GM19240 (cell line): ENCODE data around the gene PLD5.
"Not testable (repeated sequence)": the region's sequence is repeated elsewhere in the genome, so short reads cannot be mapped to it uniquely, and the experiment has no call there.

Experiments used
- DNase-seq: peaks from one replicate; pipeline ENCODE4 v3.0.0; 2011; ENCODE audit warnings: low spot score; ENCODE audit not compliant: insufficient read length

The PLD5 gene

DNA sequence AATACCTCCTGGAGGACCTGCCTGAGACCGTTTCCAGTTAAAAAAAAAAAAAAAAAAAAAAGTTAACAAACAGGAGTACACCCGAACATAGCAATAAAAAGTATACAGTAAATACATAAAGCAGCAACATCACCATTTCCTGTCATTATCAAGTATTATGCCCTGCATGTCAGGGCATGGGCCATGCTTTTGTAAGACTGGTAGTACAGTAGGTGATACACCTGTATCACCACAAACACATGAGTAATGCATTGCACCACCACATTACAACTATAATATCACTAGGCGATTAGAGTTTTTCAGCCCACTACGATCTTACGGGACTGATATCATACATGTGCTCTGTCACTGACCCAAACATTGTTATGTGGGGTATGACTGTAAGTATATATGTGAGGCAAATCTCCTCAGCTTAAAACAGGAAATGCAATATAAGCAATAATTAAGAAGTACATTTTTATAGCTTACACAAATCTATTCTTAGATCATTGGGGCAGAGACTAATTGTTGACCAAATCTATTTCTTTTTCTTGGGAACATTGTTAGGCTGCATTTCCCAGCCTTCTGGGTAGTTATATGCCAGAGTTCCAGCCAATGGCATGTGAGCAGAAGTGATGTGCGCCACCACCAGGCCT, 98.1 kb downstream of the PLD5 start:
- DNase-seq, result no peak

DNA sequence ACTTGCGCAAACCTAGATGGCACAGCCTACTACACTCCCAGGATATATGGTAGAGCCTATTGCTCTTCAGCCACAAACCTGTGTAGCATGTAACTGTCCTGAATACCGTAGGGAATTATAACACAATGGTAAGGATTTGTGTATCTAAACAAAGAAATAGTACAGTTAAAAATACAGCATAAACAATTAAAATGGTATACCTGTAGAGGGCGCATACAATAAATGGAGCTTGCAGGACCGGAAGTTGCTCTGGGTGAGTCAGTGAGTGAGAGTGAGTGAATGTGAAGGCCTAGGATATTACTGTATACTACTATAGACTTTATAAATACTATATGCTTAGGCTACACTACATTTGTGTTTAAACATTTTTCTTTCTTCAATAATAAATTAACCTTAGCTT, 99.3 kb downstream of the PLD5 start:
- no peak for DNase-seq

DNA sequence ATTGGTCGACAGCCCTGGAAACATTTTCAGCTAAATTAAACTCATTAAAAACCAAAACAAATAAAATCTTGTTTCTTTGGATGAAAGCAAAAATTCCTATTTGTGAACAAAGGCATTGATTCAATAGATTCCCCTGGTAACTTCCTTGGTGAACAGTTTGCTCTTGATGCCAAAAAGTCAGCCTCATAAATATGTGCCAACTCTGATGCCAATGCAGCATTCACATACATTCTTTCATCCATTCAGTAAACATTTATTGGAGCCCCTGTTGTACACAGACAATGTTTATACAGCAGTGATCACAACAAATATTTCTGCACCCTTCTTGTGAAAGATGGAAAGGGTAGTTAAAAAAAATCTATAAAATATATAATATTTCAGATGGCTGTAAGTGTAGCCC, 107.8 kb downstream of the PLD5 start:
- no peak for DNase-seq

DNA sequence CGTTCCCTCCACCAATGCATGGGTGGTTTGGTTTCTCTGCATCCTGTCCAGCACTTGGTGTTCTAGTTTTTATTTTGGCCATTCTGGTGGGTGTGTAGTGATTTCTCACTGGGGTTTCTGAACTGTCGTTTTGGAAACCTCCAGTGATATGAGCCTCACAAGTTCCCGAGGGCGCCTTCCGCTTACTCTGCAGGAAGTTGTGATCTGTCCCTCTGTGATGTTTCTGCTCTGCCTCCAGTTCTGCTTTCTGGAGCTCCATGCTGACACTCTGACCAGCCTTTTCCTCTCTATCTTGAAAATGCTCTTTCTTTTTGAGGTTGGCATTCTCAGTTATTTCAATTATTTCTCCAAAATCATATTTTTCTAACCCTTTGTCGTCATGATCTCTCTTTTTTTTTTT, 111.6 kb downstream of the PLD5 start:
- DNase-seq, result no peak

DNA sequence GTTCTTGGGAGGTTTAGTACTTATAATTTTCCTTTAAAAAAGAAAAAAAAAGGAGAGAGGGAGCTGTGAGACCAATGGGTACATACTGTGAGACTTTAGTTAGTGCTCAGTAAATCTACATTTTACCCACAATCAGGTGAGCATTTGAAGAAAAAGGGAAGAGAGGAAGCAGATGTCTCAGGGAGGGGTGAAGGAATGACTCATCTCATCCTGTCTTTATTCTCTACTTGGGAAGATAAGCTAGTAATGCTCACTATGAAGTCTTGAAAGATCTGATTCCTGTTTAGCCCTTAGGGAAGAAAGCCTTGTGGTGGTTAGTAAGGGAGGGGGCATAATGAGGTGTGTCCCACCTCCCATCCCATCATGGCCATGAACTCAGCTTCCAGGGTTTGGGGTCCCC, 112.6 kb downstream of the PLD5 start:
- DNase-seq, result no peak

DNA sequence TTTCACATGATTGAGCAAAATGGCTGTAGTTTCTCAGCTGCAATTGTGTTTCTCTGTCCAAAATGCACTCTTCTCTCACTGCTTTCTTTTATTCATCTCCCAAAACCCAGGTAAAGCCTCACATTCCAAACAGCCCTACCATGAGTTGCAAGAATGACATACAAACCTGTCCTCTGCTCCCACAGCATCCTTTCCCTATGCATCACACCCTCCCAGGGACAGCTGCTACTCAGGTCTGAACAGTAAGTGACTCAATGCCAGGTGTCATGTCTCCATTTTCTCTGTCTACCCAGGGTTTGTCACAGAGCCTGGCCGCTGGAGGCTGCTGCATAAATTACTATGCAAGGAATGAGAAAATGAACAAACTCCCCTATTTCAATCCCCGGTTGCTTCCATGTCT, 118.5 kb downstream of the PLD5 start:
- DNase-seq, result no peak

DNA sequence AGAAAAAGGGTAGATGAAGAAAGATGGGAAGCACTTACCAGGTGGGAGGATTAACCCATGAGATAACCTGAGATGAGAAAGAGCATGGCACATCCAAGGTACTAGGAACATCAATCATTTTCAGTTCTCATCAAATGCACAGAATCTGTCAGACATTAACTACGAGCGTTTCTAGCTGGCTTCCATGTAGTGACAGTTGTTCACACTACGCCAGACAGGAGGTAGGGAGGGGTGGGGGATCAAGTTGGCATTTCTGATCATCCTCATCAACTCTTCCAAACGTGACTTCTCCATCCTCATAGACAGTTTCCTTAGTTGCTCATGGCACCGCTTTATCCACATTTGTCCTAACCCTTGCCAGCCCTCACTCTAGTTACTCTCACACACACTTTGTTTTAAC, 120.2 kb downstream of the PLD5 start:
- DNase-seq, result no peak

DNA sequence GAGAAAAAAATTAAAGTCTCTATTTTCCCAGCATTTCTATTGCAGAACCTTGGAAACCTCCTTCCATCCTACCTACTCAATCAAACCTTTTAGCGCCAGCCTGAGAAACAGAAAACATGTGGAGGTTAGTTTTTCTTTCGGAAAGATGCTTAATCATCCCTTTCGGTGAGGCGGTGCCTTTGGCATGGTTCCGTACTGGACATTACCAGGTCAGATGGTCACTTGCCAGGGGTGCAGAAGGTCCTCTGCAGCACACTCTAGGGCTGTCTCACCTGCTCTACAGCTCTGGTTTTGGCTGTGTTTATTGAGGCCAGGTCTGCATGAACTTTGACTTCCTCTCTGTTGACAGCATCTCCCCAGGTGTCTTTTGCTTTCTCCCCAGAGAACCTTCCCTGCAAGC, 121.5 kb downstream of the PLD5 start:
- DNase-seq, result no peak

DNA sequence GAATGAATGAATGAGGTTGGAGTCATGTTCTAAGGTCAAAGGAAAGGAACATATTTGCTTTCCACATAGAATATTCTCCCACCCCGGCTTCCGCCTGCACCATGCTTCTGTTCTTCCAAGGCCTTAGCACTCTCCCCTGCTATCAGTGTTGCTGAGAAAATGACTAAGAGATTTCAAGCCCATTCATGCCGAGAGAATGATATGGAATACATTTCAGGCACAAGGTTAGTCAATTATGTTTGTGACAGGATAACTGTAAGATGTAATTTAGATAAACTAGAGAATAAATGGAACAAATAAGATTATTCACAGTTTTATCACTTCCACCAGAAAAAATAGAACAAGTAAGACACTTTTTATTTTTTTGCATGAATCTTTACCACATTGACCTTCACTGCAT, 122.6 kb downstream of the PLD5 start:
- no peak for DNase-seq

DNA sequence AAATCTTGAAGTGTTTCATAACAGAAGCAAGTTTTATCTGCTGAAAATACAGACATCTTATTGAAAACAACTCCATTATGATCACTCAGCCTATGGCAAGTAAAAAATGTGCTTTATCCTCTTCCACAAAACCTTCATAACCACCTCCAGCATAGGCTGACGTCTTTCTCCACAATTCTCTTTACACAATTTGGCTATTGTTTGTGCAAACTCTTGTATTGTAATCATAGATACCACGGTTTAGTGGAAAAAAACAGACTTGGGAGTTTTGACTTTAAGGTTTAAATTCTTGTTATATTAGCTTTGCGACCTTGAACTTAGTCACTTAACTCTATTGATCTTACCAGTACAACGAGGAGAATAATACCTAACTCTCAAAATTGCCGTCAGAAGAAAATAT, 126.1 kb downstream of the PLD5 start:
- no peak for DNase-seq

DNA sequence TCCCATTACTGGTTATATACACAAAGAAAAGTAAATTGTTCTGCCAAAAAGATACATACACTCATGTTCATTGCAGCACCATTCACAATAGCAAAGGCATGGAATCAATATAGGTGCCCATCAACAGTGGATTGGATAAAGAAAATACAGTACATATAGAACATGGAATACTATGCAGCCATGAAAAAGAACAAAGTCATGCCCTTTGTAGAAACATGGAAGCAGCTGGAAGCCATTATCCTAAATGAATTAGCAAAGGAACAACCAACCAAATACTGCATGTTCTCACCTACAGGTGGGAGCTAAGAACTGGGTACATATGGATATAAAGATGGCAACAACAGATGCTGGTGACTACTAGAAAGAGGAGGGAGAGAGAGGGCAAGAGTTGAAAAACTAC, 132.6 kb downstream of the PLD5 start:
- no peak for DNase-seq

DNA sequence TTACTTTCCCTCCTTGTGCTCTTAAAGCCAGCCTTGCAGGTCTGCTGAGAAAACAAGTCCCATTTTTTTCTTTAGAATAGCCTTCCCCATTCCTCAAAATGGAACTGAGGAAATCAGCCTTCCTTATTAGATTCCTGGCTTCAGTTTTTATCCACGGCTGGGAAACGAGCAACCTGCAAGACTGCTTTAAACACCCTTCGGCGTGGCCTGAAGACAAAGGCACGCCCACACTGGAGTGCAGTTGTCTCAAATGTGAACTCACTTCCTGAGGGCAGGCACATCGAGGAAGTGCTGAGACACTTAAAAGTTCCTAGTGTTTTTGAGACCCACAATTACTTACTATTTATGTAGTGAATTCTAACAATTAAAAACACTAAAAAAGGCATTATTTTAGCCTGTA, 148.4 kb downstream of the PLD5 start:
- DNase-seq, result not testable (repeated sequence)

DNA sequence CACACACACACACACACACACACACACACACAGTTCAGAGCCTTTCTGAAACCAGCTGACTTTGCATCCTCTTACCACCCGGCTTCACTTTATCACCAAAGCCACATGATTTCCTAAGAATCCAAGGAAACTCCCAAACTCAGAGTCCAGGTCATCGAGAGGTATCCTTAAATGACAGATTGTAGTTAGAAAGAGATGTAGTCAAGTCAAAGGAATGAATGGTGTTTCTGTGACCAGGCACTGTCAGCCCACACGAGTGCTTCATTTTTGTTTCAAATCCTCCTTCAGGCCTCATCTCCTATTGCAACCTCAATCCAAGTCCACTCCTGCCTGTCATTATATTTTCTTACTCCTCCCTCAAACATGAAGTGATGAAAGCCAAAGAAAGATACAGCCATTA, 174.1 kb downstream of the PLD5 start:
- DNase-seq, result not testable (repeated sequence)

DNA sequence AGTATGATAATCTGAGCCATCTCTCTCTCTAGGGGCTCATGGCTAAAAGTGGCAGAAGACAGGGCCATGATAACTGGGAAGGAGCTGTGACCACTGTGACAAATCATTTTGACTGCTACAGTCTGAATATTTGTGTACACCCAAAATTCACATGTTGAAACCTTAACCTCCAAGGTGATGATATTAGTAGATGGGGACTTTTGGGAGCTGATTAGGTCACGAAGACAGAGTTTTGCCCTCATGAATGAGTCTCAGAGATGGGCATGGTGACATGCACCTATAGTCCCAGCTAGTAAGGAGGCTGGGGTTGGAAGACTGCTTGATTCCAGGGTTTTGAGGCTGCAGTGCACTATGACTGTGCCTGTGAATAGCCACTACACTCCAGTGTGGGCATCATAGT, 174.9 kb downstream of the PLD5 start:
- no peak for DNase-seq

DNA sequence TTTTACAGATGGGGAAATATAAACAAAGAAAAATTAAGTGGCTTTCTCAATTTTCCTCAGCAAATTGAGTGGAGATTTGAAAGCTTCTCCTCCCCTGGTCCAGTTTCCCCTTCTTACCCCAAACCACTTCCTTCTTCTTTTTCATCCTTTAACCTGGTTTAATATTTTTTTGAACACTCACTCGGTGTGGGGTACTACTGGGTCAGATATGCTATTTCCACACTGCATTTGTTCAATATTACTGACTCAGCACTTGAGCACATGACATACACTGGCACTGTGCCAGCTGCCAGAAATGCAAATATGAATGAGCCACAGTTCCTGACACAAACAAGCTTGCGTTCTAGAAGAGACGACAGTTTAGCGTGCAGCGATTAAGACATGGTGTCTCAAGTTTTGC, 193.6 kb downstream of the PLD5 start:
- DNase-seq, result not testable (repeated sequence)

DNA sequence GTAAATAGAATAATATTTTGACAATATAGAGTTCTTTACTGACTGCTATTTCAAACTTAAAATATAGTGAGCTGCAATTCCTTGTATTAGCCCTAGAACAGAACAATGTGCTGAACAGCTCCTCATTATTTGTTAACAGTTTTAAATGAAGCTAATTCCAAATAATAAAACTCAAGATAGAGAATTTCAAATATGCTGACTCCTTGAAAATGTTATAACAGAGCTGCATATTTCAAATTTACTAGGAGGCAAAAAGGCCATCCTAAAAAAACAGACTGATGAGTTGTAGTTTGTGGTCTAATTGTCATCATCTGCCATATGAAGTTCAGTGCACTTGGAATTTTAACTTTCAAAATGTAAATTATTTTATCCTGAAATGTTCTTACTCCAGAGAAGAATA, 197.1 kb downstream of the PLD5 start:
- not testable (repeated sequence) for DNase-seq

DNA sequence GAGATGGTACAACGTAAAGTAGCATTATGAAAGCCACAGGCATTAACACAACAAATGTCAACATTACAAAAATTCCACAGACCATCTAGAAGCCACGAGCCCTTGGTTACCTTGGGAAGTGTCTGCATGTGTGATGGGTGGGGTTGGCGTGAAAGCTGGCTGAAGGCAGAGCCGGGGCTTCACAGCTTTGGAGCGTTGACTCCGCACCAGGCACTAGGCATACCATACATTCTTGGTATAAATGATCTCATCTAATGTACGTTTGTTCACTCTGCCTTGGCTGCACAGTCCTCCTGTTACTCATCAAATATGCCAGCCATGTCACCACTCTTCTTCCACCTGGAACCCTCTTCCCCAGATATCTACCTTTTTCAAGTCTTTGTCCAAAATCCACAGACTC, 202.5 kb downstream of the PLD5 start:
- DNase-seq, result not testable (repeated sequence)

DNA sequence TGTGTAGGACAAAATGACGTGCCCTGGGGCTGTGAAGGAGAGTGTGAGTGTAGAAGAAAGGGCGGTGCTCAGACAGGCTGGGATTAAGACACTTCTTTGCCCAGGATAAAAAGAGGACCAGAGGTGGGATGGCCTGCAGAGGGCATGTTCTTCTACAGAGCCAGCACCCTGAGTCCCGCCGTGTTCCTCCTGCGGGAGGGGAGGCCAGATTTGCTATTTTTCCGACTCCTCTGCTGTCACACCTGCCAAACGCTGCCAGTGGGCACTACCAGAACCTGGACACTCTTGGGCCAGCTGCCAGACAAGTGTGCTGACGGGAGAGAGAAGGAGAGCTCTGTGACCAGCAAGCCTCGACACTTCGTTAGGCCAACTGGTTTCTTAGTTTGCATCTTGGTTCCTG, 206.4 kb downstream of the PLD5 start:
- no peak for DNase-seq

DNA sequence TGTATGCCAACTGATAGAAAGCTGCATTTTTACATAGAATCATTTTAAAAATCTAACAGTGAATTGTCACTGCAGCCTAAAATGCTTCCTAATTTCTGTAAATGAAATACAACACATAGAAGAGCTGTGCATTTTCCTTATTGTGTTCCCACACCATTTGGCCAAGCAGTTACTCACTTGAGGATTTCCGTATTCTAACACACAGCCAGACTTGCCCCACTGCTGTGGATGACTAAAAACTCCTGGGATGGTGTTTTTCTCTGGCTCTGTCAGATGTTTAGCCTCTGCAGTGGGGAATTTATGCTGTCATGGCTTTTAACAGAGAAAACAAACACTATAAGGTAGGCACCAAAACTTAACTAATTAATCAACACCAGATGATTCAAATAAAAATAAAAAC, 209.6 kb downstream of the PLD5 start:
- DNase-seq, result not testable (repeated sequence)

DNA sequence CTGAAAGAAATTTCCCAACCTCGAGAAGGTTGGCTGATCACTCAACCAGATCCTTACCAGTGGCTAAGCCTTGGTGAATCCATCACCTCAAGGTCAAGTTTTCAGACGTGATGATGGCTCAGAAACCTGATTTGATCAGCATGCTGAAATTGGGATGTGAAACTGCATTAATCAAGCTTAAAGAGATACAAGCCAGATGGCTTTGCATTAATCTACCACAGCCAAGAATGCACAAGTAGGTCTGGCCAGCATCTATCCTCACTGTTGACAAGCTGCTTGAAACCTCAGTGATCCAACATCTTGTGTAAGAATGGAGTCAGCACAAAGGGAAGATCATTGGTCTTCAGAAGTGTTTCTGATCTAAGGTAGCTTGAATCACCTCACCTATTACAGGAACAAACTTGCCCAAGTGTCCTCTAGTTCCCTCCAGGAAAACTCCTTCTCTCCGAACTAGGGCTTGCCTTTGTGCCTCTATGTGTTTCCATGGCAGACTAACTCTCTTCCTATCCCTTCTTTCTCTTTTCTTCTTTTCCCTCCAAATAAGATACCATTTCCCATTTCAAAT, 210.3 kb downstream of the PLD5 start:
- DNase-seq, result not testable (repeated sequence)

DNA sequence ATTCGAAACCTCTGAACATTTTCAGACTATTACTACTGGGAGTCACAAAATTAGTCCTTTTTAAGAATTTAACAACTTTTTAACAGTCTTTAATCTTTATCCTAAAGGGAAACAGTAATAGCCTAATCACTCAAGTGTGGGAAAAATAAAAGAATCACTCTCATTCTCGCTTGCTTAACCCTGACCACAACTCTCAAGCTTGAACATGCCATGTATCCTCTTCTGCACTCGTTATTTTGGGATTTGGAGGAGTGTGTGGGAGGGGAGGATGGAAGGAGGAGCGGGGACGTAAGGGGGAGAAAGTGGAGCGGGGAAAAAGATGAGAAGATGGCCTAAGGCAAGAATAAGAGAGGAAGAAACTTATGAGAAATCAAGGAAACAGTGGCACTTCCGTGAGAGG, 215.8 kb downstream of the PLD5 start:
- DNase-seq, result not testable (repeated sequence)

DNA sequence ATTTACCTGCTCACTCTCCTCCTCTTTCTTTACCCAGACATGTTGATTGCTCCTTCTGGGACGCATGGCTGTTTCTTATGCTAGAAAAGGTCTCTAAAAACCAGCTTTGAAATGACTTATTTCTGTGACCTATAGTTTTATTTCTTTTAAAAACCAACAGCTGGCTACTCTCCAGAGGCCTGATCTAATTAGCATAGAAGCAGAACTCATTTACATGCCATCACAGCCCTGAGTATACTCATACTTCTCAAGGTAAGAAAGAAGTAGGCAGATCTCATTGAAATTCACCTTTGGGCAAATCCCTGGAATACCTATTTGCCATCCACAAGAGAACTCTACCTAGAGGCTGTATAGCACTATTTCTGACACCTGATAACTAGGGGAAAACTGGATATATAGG, 230.7 kb downstream of the PLD5 start:
- DNase-seq, result not testable (repeated sequence)

DNA sequence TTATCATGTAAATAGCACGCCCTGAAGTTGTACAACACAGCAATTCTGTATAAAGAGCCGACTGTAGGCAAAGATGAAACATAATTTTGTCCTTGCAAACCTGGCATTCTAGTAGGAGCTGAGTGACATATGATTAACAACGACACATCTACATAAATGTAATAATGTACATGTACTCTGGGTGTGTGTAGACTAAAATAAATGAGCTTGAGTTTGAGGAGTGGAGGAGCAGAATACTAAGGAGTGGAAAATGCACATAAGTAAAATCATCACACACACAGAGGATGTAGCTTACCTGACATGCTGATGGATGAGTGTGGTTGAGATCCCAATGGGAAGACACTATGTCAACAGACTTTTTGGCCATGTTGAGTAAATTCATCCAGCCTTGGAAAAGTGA, 236.4 kb downstream of the PLD5 start:
- not testable (repeated sequence) for DNase-seq
